ENCODE measurements around the gene LIN52.

GRCh38 chr14:74179856-74180255 lies 95.1 kb downstream of the LIN52 start:
- TF ChIP-seq EZH2 (IDR thresholded peaks at IDR 0.05; ENCODE audit: borderline replicate concordance, low read depth, low read length, severe bottlenecking) = no peak
- TF ChIP-seq CTCF (IDR thresholded peaks at IDR 0.05; ENCODE audit: borderline replicate concordance, extremely low read depth, low read length, poor library complexity, severe bottlenecking) = no peak

Measured in DND-41 (cell line).